ENCODE measurements around the gene CFAP54.

The CFAP54 gene

DNA sequence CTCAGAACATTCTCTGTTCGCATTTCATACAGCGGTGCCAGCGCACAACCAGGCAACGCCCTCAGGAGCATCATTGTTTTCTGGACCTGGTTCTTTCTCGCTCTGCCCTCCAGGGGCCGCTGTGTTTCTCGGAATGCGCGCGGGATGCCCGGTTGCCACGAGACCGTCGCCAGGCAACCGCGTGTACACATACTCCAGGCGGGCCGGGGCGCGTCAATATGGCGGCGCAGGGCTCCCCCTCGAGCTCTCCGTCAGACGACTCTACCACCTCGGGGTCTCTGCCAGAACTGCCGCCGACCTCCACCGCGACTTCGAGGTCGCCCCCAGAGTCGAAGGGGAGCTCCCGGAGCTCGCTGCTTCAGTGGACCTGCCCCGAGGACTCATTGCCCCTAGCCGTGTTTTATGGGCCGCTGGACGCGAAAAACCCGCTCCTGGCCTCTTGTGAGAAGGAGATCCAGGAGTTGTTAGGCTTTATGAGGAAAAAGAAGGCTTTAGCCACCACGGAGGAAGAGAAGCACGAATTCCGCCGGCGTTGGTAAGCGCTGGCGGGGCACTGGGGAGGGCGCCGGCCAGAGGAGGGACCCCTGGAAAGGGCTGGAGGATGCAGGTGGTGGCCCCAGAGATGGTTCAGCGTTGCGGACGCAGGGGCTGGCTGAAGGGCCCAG is at the start of gene CFAP54:
Gene CFAP54, plus strand, starts transcription at position 186 of the 665 bp plus-strand sequence. Its CDS starts 33 bp downstream, at position 219.
- DNase-seq: peak; percentile 95

- no peak for DNase-seq
Observed at GRCh38 chr12:96441816-96442215, 47.6 kb upstream of the CFAP54 start.

- no peak for DNase-seq
Observed at GRCh38 chr12:96442906-96443305, 46.5 kb upstream of the CFAP54 start.

GRCh38 chr12:96444399-96444798 is 45.0 kb upstream of the CFAP54 start:
- no peak for DNase-seq

- DNase-seq: no peak
Observed at GRCh38 chr12:96445691-96446583, 43.4 kb upstream of the CFAP54 start.

DNA sequence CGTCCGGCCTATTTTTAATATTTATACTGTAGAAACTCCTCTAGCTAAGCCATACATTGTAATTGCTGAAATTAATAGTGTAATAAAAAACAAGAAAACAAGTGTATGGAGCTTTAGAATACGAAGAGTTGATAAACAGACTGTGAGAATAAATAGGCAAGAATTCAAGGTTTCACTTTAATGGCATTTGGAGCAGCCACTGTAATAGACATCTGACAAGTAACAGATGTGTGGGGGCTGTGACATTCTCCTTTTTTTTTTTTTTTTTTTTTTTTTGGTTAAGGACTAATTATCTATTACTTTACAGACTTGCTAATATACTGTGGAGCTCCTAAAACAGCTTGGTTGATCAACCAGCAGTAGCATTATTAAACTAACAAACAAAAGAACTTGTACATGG is 42.1 kb upstream of the CFAP54 start:
- DNase-seq: peak; percentile 81

GRCh38 chr12:96448300-96448699 is 41.1 kb upstream of the CFAP54 start:
- DNase-seq: no peak

GRCh38 chr12:96452261-96452922 is 37.0 kb upstream of the CFAP54 start:
- DNase-seq: peak; percentile 17

DNA sequence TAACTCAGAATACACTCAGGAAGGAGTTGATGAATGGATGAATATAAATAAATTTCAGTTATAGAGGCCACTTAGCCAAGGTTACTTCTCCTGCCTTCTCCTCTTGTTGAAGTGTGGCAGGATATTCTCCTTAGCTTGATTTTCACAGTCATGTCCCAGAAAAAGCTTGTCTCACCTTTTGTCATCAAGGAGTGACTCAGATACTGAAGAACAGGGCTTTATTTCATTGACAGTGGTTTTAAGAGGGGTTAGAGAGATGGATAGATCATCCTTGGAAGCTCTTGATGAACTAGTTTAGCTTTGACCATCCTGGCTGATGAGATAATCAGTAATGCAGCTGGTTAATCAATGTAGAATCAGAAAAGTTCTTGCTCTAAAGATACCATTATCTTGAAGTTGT is 35.0 kb upstream of the CFAP54 start:
- DNase-seq: no peak

DNA sequence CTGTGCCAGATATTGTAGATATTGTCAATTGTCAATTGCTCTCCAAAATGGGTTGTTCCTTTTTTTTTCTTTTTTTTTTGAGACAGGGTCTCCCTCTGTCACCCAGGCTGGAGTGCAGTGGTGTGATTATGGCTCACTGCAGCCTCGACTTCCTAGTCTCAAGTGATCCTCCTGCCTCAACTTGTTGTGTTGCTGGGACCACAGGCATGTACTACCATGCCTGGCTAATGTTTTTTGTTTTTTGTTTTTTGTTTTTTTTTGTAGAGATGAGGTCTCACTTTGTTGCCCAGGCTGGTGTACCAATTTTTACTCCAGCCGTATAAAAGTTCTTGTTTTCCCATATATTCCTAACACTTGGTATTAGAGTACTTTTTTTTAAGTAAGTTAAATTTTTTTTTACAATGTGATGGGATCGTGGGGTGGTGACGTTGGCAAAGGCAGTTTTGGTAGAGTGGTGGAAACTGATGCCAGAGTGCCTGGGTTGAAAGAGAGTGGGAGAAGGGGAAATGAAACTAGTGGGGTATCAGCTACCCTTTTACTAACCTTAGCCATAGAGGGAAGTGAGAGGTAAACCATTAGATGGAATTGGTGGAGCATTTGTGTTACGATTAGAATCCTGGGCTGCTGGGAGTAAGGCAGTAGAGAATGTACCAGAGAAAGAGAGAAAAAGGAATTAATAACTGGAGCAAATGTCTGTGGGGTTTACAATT is 33.0 kb upstream of the CFAP54 start:
- no peak for DNase-seq

DNA sequence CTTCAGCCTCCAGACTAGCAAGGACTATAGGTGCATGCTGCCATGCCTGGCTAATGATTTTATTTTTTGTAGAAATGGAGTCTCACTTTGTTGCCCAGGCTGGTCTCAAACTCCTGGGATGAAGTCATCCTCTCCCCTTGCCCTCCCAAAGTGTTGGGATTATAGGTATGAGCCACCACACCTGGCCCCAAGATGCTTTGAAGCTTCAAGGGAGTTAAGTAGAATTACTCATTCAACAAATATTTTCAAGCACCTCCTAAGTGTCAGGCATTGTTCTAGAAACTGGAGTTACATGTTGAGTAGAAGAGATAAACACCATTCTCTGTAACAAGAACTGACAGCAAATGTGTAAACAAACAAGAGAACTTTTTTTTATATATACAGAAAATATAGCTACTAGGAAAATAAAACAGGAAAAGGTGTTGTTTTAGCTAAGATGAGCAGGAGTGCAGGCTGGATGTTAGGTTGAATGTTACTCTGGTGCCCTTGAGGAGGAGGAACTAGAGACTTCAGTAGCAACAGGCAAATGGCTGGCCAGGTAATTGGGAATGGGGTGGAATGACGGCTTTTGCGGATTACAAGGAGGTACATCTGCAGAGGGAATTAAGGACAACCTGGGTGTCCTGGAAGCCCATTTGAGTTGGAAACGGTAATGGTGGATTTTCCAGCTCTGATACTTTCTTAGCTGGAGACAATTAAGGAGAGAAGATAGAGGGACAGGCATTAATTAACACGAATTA is 32.0 kb upstream of the CFAP54 start:
- no peak for DNase-seq

GRCh38 chr12:96459281-96459680 is 30.1 kb upstream of the CFAP54 start:
- peak; percentile 78 for DNase-seq

- peak; percentile 96 for DNase-seq
Observed at GRCh38 chr12:96462571-96463280, 26.7 kb upstream of the CFAP54 start.

GRCh38 chr12:96465896-96466295 is 23.5 kb upstream of the CFAP54 start:
- no peak for DNase-seq

- DNase-seq: no peak
Observed at GRCh38 chr12:96466939-96467751, 22.2 kb upstream of the CFAP54 start.

- no peak for DNase-seq
Observed at GRCh38 chr12:96471368-96472050, 17.9 kb upstream of the CFAP54 start.

- DNase-seq: peak; percentile 35
Observed at GRCh38 chr12:96472384-96472783, 17.0 kb upstream of the CFAP54 start.

- no peak for DNase-seq
Observed at GRCh38 chr12:96473394-96474093, 15.8 kb upstream of the CFAP54 start.

GRCh38 chr12:96474206-96474605 is 15.2 kb upstream of the CFAP54 start:
- no peak for DNase-seq

Data from NCI-H2171 treated with DMSO at 0.1 percent for 48 hours (cell line).